ENCODE results near the gene YARS1.

The YARS1 gene

GRCh38 chr1:32766328-32766972 is 50.7 kb downstream of the YARS1 start:
- in situ Hi-C loops (cut with MboI; ENCODE audit: low sequenced_read_pairs) = no loop called here

- in situ Hi-C loops (cut with MboI; ENCODE audit: low sequenced_read_pairs) = no loop called here
Measured at GRCh38 chr1:32765570-32766327, 51.4 kb downstream of the YARS1 start.

- in situ Hi-C loops (cut with MboI; ENCODE audit: low sequenced_read_pairs) = no loop called here
Measured at GRCh38 chr1:32764826-32765569, 52.2 kb downstream of the YARS1 start.

GRCh38 chr1:32763221-32763620 is 53.9 kb downstream of the YARS1 start:
- in situ Hi-C loops (cut with MboI; ENCODE audit: low sequenced_read_pairs) = no loop called here

GRCh38 chr1:32761936-32762335 is 55.2 kb downstream of the YARS1 start:
- in situ Hi-C loops (cut with MboI; ENCODE audit: low sequenced_read_pairs) = no loop called here

GRCh38 chr1:32761253-32761877 is 55.8 kb downstream of the YARS1 start:
- in situ Hi-C loops (cut with MboI; ENCODE audit: low sequenced_read_pairs) = no loop called here

GRCh38 chr1:32759997-32760623 is 57.0 kb downstream of the YARS1 start:
- in situ Hi-C loops (cut with MboI; ENCODE audit: low sequenced_read_pairs) = no loop called here

- in situ Hi-C loops (cut with MboI; ENCODE audit: low sequenced_read_pairs) = no loop called here
Measured at GRCh38 chr1:32759521-32759981, 57.6 kb downstream of the YARS1 start.

- in situ Hi-C loops (cut with MboI; ENCODE audit: low sequenced_read_pairs) = no loop called here
Measured at GRCh38 chr1:32758795-32759430, 58.2 kb downstream of the YARS1 start.

- in situ Hi-C loops (cut with MboI; ENCODE audit: low sequenced_read_pairs) = no loop called here
Measured at GRCh38 chr1:32758177-32758794, 58.9 kb downstream of the YARS1 start.

GRCh38 chr1:32757213-32757895 is 59.8 kb downstream of the YARS1 start:
- in situ Hi-C loops (cut with MboI; ENCODE audit: low sequenced_read_pairs) = no loop called here

- in situ Hi-C loops (cut with MboI; ENCODE audit: low sequenced_read_pairs) = no loop called here
Measured at GRCh38 chr1:32755810-32756159, 61.4 kb downstream of the YARS1 start.

GRCh38 chr1:32755098-32755809 is 61.9 kb downstream of the YARS1 start:
- in situ Hi-C loops (cut with MboI; ENCODE audit: low sequenced_read_pairs) = no loop called here

GRCh38 chr1:32754317-32755097 is 62.7 kb downstream of the YARS1 start:
- in situ Hi-C loops (cut with MboI; ENCODE audit: low sequenced_read_pairs) = no loop called here

GRCh38 chr1:32753532-32754316 is 63.4 kb downstream of the YARS1 start:
- in situ Hi-C loops (cut with MboI; ENCODE audit: low sequenced_read_pairs) = no loop called here

- in situ Hi-C loops (cut with MboI; ENCODE audit: low sequenced_read_pairs) = no loop called here
Measured at GRCh38 chr1:32749771-32750170, 67.4 kb downstream of the YARS1 start.

GRCh38 chr1:32749332-32749731 is 67.8 kb downstream of the YARS1 start:
- in situ Hi-C loops (cut with MboI; ENCODE audit: low sequenced_read_pairs) = no loop called here

All from hTERT RPE-1 (cell line).